UCSD-AML1 (cell line): ENCODE results near the gene YARS1.

Source experiments
- DNase-seq: peaks from one replicate; lab custom pipeline; 2025; ENCODE audit not compliant: unreplicated experiment; lab: John Stamatoyannopoulos, UW

The YARS1 gene

GRCh38 chr1:32766328-32766972 lies 50.7 kb downstream of the YARS1 start:
- no peak for DNase-seq

DNA sequence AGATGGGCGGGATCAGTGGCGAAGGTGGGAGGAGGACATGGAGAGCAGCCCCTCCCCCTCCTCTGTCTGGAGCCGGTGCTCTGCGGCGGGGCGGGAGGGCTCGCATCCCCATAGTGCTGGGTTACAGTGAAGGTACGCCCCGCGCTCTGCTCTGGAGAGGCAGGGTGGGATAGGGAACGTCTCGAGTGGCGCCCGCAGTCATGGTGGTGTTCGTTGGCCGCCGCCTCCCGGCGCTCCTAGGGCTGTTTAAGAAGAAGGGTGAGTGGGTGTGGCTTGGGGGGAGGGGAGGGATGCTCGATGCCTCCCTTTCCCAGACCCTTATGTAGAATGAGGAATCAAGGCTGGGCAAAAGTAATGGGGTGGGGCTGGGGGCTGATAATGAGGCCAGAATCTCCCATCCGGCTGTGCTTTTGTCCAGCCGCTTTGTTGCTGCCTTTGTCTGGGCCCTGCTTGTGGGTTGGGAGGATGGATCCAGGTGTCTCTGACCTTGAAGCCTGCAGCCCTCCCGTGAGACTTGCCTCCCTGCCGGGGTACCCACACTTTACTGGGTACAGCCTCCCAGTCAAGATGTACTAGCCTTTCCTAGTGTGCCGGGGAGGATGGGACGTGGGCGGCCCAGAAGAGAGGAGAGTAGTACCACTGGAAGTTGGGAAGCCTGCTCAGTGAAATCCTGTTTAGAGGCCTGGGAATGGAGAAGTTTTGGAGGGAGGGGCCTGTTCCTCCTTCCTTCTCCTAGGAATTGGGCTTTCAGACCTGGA lies 51.4 kb downstream of the YARS1 start:
- no peak for DNase-seq

DNA sequence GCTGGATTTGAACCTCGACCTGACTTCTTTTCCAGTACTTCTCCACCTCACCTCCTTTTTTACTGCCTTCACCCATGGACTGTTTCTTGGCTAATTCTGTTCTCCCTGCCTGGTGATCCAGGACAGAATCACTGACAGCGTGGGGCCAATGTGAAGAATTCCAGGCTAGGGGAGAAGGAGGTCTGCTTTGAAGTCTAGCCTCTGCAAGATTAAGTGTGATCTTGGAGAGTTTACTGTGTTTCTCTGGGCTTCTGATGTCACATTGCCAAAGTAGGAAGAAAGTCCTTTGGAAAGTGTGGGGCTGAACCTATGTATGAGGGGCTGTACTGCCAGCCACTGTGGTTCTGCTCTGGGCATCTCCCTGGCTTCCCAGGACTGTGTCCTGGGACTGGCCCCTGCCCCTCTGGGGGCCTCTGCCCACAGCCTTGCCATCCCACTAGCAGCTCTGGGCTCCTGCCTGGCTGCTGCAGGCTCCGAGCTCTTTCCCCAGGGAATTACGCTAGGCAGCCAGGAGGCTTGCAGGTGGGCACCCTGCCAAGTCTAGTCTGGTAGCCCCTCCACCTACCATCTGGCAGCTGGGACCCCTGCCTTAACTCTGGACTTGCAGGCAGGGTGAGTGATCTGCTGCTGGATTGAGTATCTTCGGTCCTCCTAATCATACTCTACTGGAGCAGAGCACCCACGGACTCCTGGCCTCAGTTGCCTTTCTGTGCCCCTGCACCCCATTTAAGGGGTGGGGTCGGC lies 52.2 kb downstream of the YARS1 start:
- DNase-seq, result no peak

DNA sequence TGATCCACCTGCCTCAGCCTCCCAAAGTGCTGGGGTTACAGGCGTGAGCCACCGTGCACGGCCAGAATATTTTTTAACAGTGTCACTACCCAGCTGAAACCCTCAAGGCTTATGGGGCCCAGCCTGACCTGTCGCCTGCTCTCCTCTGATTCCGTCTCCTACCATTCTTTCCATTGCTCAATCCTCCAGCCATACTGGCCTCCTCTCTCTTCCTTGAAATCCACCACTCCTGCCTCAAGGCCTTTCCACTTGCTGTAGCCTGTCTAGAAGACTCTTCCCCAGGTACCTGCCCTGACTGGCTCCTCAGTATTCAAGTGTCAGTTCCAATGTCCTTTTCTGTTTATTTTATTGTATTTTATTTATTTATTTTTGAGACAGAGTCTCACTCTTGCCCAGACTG lies 53.9 kb downstream of the YARS1 start:
- DNase-seq, result no peak

DNA sequence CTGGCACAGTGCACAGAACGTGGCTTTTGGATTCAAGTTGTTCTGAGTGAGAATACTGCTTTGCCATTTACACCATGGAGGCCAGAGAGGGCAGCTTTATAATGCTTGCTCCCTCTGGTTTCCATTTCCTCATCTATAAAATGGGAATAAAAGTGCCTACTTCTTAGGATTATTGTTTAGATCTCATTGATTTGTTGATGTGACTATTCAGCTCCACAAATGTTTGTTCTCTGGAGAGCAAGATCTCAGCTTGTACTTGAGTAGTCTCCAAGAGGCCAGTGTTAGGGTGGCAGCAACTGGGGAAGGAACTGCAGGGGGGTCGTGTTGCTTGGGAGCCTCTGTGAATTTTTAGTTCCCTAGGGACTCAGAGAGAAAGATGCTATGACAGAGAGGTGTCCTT lies 55.2 kb downstream of the YARS1 start:
- DNase-seq, result no peak

DNA sequence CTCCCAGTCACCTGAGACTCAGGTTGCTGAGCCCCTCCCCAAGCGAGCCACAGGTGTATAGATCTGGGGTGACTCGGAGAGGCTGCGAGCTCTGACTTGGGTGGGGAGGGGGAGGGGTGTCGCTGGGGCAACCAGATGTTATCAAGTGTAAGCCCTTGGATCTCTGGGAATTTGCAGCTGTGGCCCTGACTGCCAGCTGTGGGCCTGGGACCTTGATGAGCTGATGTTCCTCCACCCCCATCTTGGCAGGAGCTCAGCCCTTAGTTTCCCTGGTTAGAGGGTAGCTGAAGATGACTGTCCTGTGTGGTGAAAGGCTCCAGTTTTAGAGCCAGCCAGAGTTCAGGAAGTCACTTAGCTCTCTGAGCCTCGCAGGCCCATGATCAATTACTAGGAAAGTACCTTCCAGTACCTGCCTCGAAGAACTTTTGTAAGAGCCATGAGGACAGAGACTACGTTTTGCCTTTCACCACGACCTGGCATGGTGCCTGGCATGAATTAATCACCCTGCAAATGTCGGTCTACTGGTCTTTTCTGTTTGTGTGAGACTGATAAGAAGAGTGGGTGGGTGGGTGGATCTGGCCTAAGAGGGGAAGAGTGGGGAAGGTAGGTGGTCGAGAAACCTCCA lies 55.8 kb downstream of the YARS1 start:
- no peak for DNase-seq

- DNase-seq, result no peak
These were observed 57.0 kb downstream of the YARS1 start for GRCh38 chr1:32759997-32760623.

DNA sequence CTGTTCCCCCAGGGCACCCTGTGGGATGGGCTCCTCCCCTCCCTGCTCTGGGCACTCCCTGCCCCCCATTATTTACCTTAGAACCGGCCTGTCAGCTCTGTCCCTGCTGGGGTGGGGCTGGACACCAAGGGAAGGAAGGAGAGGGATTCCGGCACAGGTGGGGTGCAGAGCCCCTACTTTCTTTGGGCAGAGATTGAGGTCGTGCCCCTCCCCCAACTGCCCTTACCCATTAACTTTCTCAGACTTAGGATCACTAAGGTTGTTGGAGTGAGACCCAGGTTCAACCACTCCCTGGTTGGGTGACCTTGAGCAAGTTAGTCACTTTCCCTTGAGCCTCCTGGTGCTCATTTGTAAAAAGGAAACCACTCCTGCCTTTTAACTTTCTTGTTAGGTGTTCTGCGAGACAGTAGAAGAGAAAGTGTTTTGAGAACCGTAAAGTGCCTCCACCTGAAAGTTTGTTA lies 57.6 kb downstream of the YARS1 start:
- no peak for DNase-seq

- no peak for DNase-seq
These were observed 58.2 kb downstream of the YARS1 start for GRCh38 chr1:32758795-32759430.

DNA sequence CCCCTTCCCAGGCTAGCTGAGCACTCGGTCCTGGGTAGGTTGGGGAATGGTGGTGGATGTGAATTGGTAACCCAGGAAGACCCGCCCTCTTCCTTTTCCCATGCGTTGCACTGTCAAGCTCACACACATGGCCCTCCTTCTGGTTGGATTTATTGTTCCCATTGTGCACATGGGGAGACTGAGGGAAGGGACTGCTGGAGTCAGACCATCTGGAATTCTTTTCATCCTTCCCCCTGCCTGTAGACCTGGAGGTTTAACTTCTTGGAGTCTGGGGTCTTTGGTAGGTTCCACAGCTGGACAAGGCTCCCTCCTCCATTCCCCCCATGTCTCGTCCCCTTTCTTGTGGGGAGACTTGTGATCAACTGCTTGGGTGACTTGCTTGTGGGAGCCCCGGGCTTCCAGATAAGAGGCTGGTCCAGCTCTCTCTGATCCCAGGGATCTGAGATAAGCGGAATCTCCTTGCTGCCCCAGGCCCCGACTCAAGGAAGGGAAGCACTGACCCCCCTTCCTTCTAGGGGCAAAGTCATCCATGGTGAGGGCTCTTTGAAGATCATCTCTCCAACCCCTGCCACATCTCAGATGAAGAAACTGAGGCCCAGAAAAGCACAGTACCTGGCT lies 58.9 kb downstream of the YARS1 start:
- no peak for DNase-seq

- DNase-seq, result no peak
These were observed 59.8 kb downstream of the YARS1 start for GRCh38 chr1:32757213-32757895.

DNA sequence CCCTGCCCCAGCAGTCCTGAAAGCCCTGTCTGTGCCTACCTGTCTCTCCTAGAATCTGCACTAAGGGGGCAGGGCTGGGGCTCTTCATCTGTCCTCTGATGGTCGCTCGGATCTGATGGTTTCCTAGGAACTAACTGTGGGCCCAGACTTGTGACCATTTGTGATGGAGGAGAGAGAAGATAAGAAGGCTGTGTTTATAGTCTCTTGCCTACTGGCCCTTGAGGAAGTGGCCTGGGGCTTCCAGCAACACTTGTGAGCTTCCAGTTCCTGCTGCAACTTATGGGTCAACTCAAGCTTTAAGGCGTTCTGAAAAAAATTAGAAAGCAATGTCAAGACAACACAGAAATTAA lies 61.4 kb downstream of the YARS1 start:
- no peak for DNase-seq

- no peak for DNase-seq
These were observed 61.9 kb downstream of the YARS1 start for GRCh38 chr1:32755098-32755809.

DNA sequence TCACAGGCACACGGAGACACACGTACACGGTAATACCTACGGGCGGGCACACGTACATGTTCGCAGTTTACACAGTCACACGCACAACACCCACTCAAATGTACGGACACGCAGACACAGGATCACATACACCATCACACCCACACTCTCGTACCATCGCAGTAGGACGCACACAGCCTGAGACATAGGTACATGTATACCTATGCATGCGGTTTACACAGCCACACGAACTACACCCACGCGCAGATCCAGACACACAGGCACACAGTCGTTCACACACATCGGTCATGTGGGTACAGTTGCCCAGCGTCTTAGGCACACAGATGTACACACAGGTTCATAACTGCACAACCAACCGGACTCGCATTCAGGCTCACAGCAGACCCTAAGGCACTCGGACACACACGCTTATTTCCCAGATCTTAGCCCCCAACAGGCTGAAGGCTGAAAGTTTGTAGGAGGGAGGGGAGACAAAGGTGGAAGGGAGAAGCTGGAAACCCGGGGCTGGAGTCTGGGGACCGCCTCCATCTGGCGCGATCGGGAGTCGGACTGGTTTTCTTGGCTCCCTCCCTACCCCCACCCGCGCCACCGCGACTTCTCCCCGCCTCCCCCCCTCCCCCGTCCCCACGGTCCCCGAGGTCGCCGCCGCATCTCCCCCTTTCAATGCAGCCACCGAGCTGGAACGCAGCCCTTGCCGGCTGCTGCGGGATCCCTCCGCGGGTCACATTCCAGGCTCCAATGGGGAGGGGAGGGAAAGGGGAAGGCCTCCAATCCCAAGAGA lies 62.7 kb downstream of the YARS1 start:
- no peak for DNase-seq

DNA sequence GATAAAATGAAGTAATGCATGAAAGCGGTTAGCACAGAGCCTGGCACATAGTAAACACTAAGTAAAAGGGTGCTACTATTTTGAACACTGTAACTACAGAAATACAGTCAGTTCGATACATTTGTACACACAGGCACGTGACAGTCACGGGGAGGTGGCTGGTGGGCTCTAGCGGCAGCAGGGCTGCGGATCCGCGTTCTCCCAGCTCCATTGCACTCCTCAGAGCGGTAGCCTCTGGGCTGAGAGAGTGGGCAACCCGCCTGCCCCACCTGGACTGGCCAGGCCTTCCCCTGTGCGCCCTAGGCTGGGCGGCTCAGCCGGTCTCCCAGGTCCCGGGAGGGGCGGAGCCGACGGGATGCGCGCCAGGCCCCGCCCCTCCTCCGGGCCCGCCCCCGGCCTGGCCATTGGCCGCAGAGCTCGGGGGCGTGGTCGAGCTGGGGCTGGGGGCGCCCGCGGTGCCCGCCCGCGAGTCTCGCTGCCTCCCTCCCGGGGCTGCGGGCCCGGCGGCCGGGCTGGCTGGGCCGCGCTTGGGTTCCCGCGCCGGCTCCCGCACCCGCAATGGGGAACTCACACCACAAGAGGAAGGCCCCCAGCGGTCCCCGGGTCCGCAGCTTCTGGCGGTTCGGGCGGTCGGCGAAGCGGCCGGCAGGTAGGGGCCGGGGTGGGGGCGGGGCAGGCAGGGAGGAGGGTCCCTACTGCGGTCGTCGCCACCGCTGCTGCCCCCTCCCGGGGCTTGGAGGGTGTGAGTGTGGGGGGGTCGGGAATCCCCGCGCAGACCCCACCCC lies 63.4 kb downstream of the YARS1 start:
- no peak for DNase-seq

- no peak for DNase-seq
These were observed 67.4 kb downstream of the YARS1 start for GRCh38 chr1:32749771-32750170.

DNA sequence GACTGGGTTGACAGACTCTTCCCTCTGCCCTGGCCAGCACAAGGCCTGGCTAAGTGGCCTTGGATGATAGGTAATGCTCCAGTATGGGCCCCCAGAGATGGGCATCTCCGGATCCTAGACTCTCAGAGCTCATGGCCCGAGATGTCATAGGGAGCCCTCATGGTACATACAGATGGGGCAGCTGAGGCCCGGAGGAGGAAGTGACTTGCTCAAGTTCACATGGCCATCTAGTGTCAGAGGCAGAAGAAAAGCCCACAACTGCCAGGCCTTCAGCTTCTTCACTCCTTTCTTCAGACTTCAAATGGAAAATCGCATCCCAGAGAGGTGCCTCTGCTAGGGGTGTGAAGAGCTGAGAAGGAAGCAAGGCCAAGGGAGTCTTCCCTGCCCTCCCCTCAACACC lies 67.8 kb downstream of the YARS1 start:
- DNase-seq, result no peak

GRCh38 chr1:32748926-32749325 lies 68.2 kb downstream of the YARS1 start:
- no peak for DNase-seq
